GM13976 (cell line): ENCODE results near the gene CHN1.

Experiments used
- DNase-seq: peaks from one replicate; pipeline ENCODE4 v3.0.0; 2012; ENCODE audit warnings: low spot score
- CTCF ChIP-seq: IDR thresholded peaks from 2 replicates; pipeline ENCODE4 v1.5.1; 2012; ENCODE audit warnings: borderline replicate concordance, mild to moderate bottlenecking; ENCODE audit not compliant: insufficient read depth; ENCODE audit errors: extremely low read depth, missing control alignments, control extremely low read depth
- in situ Hi-C: fragments of 300-500 bp; cut with MboI; formaldehyde crosslinking; loops from one replicate; pipeline ENCODE4 v1.12.0; 2022; ENCODE audit warnings: low sequenced_read_pairs, mixed read lengths, inconsistent platforms; ENCODE audit not compliant: unreplicated experiment

CHN1 gene

GRCh38 chr2:174914853-174915760 is 90.1 kb downstream of the CHN1 start:
- in situ Hi-C loops: no loop called here
- DNase-seq: no peak
- no peak for TF ChIP-seq CTCF

GRCh38 chr2:174908284-174908683 is 96.9 kb downstream of the CHN1 start:
- in situ Hi-C loops: no loop called here
- no peak for TF ChIP-seq CTCF
- DNase-seq: no peak

GRCh38 chr2:174903264-174903556 is 102.0 kb downstream of the CHN1 start:
- no peak for TF ChIP-seq CTCF
- no peak for DNase-seq
- in situ Hi-C loops: no loop called here

- in situ Hi-C loops: no loop called here
- no peak for DNase-seq
- no peak for TF ChIP-seq CTCF
These were observed 102.5 kb downstream of the CHN1 start for GRCh38 chr2:174902506-174903263.

- TF ChIP-seq CTCF: no peak
- in situ Hi-C loops: no loop called here
- DNase-seq: no peak
These were observed 104.1 kb downstream of the CHN1 start for GRCh38 chr2:174901075-174901474.

GRCh38 chr2:174897286-174897685 is 107.9 kb downstream of the CHN1 start:
- in situ Hi-C loops: no loop called here
- no peak for DNase-seq
- no peak for TF ChIP-seq CTCF
